Urothelium cell line (cell line): ENCODE measurements around the gene KMT5B.

Source experiments
- DNase-seq: peaks from one replicate; pipeline ENCODE4 v3.0.0; 2011; ENCODE audit warnings: low spot score, mixed read lengths
- FAIRE-seq: peaks from 2 replicates; lab custom pipeline; 2011; peaks lifted over from hg19 to GRCh38; lab: Jason Lieb, UNC

KMT5B gene

DNA sequence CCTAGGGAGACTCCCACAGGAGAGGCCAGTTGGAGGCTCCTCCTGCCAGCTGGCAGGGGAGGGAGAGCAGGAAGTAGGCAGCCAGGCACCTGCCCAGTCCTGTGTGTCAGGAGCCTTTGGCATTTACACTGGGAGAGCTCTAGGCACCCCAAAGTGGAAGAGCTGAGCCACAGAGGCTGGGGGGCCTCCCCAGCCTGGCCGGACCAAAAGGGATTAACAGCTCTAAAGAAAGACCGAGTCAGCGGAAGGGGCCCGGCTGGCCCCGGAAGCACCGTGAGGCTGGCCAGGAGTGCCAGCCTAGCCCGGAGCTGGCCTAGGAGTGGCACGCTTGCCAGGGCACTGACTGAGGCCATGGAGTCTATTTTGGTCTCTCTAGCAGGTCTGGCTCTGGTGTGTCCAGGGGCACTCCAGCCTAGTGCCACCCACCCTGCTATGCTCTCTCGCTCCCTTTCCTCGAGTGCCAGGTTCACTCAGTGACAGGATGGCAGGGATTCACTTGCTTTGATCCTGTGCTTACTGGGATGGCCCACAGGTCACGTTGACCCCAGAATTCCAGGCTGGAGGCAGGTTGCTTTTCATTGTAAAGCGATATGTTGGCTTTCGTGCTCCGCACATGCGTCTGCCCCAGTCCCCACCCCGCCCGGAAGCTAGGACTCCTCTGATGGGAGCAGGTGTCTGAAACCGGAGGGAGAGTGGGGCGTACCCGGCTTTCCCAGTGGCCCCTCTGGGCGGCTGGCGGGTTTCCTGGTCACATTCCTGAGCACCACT, 3.3 kb upstream of the KMT5B start:
- DNase-seq (no peak), FAIRE-seq (no peak)

DNA sequence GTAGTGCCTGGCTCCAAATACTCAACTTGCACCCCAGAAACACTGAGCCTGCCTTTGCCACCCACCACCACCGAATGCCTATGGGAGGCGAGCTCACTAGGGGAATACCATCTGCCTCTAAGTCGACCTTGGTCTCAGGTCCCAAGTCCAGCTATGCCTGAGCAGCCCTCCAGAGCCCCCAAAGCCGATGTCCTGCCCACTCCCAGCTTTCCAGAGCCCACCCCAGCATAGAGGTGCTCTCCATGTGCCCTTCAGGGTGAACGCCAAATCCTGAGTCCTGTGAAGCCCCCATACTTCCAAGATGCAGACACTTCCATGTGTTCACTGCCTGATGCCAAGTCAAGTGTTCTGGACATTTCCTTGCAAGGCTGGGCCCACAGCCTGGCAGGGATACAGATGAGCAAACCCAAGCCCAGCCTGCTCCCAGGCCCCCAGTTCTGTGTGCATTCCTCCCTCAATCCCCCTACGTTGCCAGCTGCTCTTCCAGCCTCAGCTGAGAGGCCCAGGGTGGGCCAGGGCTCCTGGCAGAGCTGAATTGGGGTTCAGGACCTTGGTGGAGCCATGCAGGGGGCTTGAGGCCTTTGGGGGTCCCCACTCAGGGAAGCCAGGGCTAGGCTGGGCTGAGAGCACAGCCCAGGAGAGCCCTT, 2.6 kb upstream of the KMT5B start:
- no peak for FAIRE-seq

DNA sequence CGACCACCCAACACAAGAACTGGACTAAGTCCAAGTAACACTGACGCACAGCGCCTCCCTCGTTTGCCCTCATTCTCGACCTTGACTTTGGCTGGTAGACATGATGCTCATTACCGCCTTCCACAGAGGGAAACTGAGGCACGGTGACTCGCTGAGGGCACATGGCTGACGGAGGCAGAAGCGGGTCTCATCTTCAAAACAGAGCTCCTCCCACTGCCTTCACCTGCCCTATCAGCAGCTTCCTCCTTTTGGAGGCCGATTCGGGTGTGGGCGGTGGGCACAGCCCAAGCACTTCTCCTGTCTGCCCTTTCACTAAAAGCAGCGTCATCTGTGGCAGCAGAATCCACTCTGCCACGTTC, 2.0 kb upstream of the KMT5B start:
- FAIRE-seq, result no peak

More for the DNA sequence above, 2.6 kb upstream of the KMT5B start:
- DNase-seq, result no peak

DNA sequence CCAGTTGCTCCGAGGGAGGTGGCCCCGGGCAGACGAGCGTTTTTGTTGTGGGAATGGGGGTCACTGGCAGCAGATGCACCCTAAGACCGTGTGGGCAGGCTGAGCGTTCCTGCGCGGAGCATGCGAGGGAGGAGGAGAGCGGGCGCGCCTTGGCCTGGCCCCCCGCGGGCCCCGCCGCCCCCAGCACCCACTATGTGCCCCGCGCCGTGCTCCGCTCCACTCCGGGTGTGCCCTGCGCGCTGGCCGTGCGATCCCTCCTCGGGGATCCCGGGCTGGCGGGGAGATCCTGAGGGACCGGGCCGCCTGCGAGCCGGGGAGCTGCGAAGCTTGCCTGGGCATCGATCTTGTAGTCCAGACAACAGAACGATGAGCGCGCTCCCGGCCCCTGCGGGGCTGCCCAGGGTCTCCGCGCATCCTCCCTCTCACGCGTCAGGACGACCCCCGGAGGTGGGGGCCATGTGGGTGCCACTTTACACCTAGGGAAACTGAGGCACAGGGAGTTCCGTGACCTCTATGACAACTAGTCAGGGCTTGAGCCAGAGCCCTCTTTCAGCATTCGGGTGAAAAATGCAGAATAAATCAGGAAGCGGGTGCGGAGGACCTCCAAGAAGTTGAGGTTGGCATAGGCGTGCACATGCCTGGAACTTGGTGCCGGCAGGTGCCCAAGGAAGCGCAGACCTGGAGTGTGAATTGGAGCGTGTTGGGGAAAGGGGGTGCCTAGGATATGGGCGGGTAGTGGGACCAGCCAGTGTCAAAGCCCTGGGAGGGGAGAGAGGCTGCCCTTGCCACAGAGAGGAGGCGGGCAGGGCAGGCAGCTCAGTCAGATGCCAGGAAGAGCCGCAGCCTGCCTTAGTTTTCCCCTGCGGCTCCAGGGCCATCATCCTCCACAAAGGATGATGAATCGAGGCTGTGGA, 1.3 kb upstream of the KMT5B start:
- FAIRE-seq, result no peak
- DNase-seq, result peak; percentile 25

More for the DNA sequence above, 2.0 kb upstream of the KMT5B start:
- no peak for DNase-seq

DNA sequence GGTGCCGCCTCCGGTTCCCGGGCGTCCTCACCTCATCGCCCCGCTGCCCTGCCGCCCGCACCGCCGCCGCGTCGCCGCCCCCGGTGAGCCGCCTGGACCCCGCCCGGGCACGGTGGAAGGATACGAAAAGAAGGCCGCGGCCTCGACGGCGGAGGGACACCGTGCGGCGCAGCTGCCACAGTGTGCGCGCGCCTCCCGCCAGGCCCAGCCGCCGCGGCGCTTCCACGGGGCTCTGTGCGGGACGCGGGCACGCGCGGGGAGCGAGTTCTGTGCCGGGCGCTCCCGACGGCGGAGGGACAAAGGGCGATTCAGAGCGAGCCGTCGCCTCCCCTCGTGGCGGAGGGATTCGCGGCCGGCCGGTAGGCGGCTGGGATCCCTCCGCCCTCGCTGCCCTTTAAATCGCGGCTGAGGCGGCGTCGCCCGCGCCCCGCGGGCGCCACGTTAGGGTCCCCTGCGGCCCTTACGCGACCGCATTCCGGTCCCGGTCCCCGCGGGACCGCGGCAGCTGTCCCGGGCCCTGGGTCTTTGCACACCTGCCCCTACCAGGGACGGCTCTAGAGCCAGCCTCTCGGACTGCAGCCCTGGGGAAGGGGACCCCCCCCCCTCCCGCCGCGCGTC, 568 bp upstream of the KMT5B start:
- FAIRE-seq (peak; percentile 59), DNase-seq (peak; percentile 85)

DNA sequence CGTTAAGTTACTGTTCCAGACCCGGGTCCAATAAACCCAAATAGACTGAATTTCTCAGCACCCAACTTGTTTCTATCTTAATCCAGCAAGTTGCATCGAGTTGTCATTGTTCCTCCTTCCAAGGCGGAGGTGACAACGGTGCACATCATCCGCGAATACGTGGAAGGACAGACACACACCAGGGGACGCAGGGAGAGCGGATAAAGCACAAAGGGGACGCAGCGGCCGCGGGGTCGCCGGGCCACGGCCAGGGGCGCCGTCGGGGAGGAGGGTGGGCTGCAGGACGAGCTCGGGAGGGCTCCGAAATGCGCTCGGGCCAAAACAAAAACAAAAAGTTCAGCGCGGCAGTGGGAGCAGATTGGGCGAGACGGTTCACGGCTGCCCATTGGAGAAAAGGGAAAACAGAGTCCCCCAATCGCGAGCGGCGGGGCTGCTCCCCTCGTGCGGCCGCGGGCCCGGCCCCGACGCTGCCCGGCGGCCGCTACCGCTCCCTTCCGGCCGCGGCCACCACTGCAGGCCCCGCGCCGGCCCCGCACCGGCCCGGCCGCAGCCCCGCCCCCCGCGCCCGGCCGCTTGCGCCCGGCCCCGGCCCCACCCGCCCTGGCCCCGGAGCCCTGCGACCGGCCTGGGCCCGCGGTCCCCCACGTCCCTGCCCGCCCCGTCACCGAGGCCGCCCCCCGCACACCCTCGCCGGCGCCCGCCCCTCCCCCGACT, 518 bp downstream of the KMT5B start:
- FAIRE-seq (no peak), DNase-seq (peak; percentile 88)

DNA sequence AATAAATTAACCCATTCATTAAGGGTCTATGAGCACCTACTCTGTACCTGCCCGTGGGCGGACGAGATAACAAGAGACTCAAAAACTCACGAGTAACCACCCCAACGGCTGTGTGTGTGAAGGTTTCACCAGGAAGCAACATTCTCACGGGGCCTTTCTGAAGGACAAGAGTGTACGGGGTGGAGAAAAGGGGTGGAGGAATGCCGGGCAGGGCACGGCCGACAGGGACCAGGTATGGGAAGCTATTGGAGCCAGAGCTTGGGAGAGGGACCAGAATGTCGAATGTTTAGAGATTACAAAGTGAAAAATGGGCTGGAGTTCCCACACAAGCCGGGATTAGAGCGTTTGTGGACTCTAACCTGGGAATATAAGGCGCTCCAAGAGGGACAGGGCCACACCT, 1.6 kb downstream of the KMT5B start:
- DNase-seq, result no peak

DNA sequence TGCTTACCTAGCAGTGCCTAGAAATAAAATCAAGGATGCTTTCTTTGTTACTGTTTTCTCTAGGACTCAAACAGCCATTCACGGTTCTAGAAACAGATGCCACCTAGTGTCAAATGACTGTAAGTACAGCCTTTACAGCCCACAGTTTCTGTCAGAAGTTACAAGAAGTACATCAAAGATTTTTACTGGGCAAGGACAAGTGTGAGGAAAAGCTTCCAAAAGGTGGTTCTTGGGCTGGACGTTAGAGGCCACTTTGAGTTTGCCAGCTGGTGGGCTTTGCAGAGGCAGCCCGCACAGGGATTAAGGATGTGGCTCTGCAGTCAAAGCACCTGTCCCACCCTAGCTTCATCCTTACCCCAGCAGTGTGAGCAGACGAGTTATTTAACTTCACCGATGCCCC, 6.9 kb downstream of the KMT5B start:
- peak; percentile 63 for DNase-seq
- no peak for FAIRE-seq

More for the DNA sequence above, 1.6 kb downstream of the KMT5B start:
- no peak for FAIRE-seq

DNA sequence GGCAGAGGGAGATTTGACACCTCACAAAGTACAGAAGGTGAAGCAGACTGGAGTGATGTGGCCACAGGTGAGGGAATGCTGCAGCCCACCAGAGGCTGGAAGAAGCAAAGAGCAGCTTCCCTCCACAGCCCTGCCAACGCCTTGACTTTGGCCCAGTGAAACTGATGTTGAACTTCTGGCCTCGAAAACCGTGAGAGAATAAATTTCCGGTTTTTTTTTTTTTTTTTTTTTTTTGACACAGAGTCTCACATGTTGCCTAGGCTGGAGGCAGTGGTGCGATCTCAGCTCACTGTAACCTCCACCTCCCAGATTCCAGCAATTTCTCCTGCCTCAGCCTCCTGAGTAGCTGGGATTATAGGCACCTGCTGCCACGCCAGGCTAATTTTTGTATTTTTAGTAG, 8.7 kb downstream of the KMT5B start:
- DNase-seq (no peak), FAIRE-seq (no peak)

DNA sequence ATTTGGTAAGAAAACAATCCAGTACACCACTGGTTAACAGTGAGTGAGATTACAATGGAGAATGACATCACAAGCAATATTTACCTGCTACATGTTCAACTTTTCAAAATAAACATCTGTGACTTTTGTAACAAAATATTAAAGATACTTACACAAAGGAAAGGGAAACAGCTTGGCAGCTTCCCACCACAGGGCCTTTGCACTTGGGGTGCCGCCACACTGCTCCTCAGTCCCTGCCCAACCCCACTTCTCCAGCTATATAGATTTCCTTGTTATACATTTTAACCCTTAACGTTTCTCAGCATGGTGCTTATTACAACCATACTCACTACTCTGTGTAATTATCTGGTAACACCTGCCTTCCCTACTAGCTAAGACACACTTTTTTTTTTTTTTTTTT, 10.9 kb downstream of the KMT5B start:
- DNase-seq, result no peak
- FAIRE-seq, result no peak

DNA sequence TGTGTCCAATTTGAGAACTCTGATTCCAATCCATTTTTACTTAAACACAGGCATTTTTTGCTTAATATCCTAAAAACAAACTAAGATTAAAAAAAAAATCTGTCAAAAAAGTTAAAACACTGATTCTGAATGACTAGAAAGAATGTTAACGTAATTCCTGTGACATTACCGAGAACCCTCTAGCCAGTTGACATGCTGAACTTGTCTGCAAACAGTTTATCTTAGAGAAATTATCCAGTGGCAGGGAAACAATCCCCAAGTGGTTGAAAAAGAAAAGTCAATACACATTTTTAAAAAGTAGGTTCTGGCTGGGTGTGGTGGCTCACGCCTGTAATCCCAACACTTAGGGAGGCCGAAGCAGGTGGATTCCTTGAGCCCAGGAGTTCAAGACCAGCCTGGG, 11.6 kb downstream of the KMT5B start:
- DNase-seq, result no peak
- FAIRE-seq, result no peak

DNA sequence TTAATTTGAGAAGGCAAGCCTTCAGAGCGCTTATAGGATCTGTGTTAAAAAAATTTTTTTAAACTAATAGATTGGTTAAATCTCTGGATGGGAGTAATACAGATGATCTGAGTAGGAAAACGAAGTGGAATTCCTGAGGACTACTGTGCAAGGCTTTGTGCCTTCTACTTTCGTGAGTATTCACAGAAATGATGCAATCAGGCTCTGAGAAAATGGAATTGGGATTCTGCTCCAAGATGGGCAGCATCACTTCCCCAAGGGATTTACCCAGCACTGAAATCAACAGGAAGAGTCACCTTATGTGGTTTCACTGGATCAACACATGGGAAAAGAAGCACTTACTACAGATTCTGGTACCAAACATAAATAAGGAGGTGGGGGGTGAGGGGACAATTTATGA, 12.5 kb downstream of the KMT5B start:
- FAIRE-seq, result no peak
- DNase-seq, result no peak

DNA sequence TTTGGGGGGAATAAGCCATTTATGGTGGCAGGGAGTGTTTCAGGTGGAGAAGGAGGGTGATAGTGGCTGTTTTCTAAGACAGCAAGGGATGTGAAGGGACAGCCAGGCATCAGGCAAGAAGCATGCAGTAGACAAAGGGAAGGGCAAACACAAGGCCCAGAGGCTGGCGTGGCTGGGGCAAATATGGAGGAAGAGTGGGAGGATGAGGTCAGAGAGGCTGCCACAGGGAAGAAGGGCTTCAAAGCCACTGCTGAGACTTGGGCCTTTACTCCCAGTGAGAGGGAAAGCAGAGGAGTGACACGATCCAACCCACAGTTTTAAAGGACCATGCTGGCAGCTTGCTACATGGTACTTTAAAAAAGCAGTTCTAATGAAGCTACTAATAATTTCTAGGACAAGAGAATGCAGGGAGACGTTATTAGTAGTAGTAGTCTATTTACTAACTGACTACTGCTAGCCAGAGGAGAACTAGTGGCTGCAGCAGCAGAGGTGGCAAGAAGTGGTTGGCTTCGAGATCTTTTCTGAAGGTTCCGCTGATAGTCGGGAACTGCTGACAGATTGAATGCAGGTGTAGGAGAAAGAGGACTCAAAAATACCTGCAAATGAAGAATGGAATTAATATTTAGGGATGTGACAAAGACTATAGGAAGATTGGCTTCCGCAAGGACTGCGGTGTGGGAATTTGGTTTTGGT, 13.7 kb downstream of the KMT5B start:
- FAIRE-seq (no peak), DNase-seq (no peak)

DNA sequence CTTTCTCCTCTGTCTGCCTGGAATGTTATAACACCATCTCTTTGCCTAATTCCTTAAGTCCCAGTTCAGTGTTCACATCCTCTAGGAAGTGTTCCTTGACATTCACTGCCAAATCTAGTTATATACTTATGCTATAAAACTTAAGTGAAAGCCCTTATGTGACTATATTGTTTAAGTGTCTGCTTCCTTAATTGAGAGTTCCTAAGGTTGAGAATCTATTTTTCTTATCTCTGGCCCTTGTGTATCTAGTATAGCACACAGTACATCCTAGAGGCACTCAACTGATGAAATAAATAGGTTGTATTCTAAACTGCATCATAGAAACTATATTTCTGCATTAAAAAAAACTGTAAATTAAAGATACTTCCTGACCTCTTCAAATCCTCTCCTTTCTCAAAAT, 16.9 kb downstream of the KMT5B start:
- FAIRE-seq, result no peak
- no peak for DNase-seq

DNA sequence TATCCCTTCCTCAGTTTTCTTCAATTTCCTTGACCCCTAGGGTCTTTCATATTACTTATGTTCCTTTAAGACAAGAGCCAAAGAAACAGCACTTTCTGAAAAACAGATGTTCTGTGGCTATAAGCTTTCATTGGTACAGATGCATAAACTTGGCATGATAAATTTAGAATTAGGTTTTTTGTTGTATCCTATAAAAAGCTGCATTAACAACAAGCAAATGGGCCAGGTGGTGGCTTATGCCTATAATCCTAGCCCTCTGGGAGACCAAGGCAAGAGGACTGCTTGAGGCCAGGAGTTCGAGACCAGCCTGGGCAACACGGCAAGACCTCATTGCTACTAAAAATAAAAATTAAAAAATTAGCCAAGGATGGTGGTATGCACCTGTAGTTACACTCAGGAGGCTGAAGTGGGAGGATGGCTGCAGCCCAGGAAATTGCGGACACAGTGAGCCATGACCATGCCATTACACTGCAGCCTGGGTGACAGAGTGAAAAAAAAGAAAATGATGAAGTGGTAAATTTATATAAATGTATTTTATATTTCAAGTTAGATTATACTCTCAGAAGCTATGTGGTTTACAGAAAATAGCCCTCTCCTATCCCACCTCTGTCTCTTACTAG, 18.3 kb downstream of the KMT5B start:
- DNase-seq, result no peak
- no peak for FAIRE-seq

DNA sequence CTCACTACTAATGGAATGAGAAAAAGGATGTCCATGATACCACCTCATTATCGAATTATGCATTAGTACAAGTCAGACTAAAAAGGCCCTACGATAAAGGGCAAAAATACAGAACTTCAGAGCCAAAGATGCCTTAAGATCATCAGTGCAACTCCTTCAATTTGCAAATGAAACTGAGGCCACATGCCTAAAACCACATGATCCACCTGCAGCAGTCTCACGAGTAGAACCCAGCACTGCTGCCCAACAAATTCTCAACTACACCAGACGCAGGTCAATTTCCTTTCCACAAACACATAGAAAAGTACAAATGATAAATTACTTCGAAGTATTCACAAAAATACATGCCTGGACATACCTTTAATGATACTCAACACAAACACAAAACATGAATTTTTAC, 20.1 kb downstream of the KMT5B start:
- DNase-seq, result no peak
- no peak for FAIRE-seq

DNA sequence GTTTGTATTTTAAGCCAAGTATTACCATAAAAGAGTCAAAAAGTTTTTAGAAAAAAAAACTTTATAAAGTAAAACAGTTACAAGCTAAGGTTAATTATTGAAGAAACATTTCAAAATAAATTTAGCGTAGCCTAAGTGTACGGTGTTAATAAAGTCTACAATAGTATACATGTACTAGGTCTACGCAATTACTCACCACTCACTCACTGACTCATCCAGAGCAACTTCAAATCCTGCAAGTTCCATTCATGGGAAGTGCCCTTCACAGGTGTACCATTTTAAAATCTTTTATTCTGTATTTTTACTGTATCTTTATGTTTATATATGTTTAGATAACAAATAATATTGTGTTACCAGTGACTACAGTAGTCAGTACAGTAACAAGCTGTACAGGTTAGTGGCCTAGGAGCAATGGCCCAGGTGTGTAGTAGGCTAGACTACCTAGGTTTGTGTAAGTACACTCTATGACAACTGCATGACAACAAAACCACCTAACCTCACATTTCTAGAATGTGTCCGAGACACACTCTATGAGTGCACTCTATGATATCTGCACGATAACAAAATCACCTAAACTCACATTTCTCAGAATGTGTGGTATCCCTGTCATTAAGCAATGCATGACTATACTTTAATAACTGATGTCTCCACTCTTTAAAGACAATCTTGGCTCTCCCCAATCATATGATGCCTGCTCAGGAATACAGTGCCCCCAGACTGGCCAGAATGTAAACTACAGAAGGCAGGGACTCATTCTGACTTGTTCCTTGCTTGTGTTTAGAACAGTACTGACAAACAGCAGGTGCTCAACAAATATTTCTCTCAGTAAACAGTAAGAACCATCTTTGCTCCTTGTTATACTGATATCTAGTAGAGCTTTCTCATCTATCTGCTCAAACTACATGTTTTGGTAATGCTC, 21.2 kb downstream of the KMT5B start:
- no peak for FAIRE-seq
- no peak for DNase-seq

DNA sequence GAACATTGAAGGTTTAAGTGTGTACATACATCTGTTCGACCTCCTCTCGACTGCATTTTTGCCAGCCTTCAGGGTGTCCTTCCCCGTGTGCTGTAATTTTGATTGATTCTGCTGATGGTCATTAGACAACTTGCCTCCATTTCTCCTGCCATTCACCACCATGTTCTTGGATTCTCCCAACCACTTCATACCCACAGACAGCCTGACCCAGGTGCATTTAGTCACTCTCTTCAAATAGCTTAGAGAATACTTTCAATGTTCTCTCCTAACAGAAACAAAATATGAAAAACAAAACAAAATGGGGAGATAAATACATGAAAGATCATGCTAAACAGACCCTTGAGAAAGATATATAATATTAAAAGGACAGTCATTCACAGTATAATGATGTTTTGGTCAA, 23.2 kb downstream of the KMT5B start:
- no peak for FAIRE-seq
- DNase-seq, result no peak
